ENCODE measurements around the gene CD82. TPM values are rescaled to one million over a fixed set of nuclear protein-coding genes. Genes with fewer than 3 reads are reported as not detected.

Gene CD82
- total and polyA plus RNA-seq, 4 donors: 21.6 to 54.4 (median 40.2) TPM

DNA sequence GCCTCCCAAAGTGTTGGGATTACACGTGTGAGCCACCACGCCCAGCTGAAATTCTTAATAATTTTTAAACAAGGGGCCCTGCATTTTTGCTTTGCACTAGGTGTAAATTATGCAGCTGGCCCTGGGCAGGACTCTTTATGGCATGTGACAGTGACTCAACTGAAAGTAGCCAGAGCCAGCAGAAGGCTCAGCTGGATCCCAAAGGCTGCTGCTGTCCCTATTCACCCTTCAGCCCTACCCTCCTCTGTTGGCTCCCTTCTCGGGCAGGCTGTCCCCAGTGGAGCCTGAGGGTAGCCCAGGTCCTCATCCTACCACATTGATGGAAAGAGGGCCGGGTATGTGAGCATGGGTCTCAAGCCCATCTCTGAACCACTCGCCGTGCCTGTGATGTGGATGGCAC is 45.6 kb downstream of the CD82 start:
- DNase-seq (ENCODE audit: low read depth in 4 of 6, low spot score in 6 of 6): no peak
- Histone ChIP-seq H3K27me3 (ENCODE audit: control insufficient read depth, insufficient read depth, low read length) (no peaks in the 10 kb centered on the region), H3K4me1 (ENCODE audit: control insufficient read depth, insufficient read depth, low read length) (peaks cover 36% of the 10 kb centered on the region), H3K36me3 (ENCODE audit: control insufficient read depth, insufficient read depth, low read length) (peaks cover 19% of the 10 kb centered on the region), H3K9me3 (ENCODE audit: control insufficient read depth, insufficient read depth, low read length) (no peaks in the 10 kb centered on the region), H3K27ac (ENCODE audit: low read depth, low read length) (no peak overlapping the region), H3K4me3 (ENCODE audit: low read depth, low read length) (no peak overlapping the region)
- WGBS (ENCODE audit: insufficient coverage): 83% methylated on average over 5 of the region's 6 CpGs

DNA sequence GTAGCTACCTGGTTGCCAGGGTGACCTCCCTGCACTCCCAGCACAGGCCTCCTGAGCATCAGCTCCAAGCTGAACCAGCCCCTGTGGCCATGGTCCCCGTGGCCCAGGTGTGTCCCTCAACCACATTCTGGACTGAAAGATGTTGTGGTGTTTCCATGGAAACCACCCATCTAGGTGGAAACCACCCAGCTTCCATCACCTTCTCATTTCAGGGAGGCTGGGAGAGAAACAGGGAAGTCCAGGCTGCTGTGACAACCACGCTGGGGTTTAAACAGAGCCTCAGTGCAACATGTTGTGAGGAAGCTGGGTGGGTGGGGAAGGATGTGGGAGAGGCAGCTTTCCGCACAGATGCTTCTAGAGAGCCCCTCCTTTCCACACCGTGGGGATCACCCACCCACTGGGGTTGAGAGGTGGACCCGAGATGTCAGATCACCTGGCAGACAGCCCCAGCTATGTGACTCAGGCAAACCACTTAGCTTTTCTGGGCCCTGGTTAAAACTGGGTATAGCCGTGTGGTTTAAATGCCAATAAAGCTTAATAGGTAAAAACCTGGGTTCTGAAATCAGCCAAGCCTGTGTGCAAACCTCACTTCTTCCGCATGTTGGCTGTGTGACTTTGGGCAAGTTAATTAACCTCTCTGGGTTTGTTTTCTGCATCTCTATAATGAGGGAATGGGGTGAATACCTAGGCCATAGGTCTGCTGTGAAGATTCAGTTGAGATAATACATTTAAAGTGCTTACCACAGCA is 46.4 kb downstream of the CD82 start:
- DNase-seq (ENCODE audit: low read depth in 4 of 6, low spot score in 6 of 6): no peak
- Histone ChIP-seq H3K4me3 (ENCODE audit: low read depth, low read length) (no peak overlapping the region), H3K9me3 (ENCODE audit: control insufficient read depth, insufficient read depth, low read length) (no peaks in the 10 kb centered on the region), H3K27me3 (ENCODE audit: control insufficient read depth, insufficient read depth, low read length) (no peaks in the 10 kb centered on the region), H3K36me3 (ENCODE audit: control insufficient read depth, insufficient read depth, low read length) (peaks cover 18% of the 10 kb centered on the region), H3K27ac (ENCODE audit: low read depth, low read length) (no peak overlapping the region), H3K4me1 (ENCODE audit: control insufficient read depth, insufficient read depth, low read length) (peaks cover 42% of the 10 kb centered on the region)
- WGBS (ENCODE audit: insufficient coverage): 83% methylated on average over 3 of the region's 7 CpGs

DNA sequence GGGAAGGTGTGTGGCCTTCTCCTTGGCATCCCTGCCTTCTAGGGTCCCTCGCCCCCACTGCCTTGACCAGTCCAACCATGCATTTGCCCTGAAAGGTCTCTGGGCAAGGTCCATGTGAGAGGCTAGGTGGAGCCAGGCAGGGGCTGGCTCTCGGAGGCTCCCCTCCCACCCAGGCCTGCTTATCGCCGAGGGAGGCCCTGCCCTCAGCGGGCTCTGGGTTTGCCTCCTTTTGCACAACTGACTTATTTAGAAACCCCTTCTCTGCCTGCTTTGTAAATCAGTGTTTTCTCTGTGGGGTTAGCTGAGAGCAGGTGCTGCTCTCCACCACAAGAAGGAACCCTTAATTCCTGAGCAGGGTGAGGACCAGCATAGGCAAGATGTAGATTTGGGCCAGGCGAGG is 47.7 kb downstream of the CD82 start:
- DNase-seq (ENCODE audit: low read depth in 4 of 6, low spot score in 6 of 6): no peak
- no peaks in the 10 kb centered on the region for H3K27me3 ChIP-seq (ENCODE audit: control insufficient read depth, insufficient read depth, low read length)
- H3K27ac ChIP-seq (ENCODE audit: low read depth, low read length): no peak overlapping the region
- no peak overlapping the region for H3K4me3 ChIP-seq (ENCODE audit: low read depth, low read length)
- H3K9me3 ChIP-seq (ENCODE audit: control insufficient read depth, insufficient read depth, low read length): no peaks in the 10 kb centered on the region
- peaks cover 40% of the 10 kb centered on the region for H3K4me1 ChIP-seq (ENCODE audit: control insufficient read depth, insufficient read depth, low read length)
- peaks cover 22% of the 10 kb centered on the region for H3K36me3 ChIP-seq (ENCODE audit: control insufficient read depth, insufficient read depth, low read length)
- 90% methylated on average over 3 of the region's 6 CpGs for WGBS (ENCODE audit: insufficient coverage)

DNA sequence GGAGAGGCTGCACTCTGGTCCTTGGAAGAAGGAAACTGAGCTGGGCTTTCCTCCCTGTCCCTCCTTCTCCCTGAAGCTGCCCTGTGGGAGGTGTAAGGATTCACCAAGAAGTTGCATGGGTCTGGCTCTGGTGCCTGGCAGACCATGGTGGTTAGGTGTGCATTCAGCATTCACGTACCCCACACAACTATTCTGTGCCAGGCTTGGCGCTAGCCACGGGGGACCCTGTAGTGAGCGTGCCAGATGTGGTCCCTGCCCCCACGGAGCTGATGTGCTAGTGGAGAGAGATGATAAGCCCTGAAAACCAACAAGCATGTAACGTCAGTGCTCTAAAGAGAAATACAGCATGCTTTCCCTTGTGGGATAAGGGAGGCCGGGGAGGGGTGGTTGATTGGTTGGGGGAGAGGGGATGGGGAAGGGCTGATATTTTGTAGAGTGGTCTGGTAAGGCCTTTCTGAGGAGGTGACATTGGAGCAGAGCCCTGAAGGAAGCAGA is 48.9 kb downstream of the CD82 start:
- Histone ChIP-seq H3K4me3 (ENCODE audit: low read depth, low read length) (no peak overlapping the region), H3K9me3 (ENCODE audit: control insufficient read depth, insufficient read depth, low read length) (no peaks in the 10 kb centered on the region), H3K36me3 (ENCODE audit: control insufficient read depth, insufficient read depth, low read length) (peaks cover 27% of the 10 kb centered on the region), H3K4me1 (ENCODE audit: control insufficient read depth, insufficient read depth, low read length) (peaks cover 30% of the 10 kb centered on the region), H3K27ac (ENCODE audit: low read depth, low read length) (no peak overlapping the region), H3K27me3 (ENCODE audit: control insufficient read depth, insufficient read depth, low read length) (no peaks in the 10 kb centered on the region)
- 63% methylated on average over 5 of the region's 7 CpGs for WGBS (ENCODE audit: insufficient coverage)
- no peak for DNase-seq (ENCODE audit: low read depth in 4 of 6, low spot score in 6 of 6)

DNA sequence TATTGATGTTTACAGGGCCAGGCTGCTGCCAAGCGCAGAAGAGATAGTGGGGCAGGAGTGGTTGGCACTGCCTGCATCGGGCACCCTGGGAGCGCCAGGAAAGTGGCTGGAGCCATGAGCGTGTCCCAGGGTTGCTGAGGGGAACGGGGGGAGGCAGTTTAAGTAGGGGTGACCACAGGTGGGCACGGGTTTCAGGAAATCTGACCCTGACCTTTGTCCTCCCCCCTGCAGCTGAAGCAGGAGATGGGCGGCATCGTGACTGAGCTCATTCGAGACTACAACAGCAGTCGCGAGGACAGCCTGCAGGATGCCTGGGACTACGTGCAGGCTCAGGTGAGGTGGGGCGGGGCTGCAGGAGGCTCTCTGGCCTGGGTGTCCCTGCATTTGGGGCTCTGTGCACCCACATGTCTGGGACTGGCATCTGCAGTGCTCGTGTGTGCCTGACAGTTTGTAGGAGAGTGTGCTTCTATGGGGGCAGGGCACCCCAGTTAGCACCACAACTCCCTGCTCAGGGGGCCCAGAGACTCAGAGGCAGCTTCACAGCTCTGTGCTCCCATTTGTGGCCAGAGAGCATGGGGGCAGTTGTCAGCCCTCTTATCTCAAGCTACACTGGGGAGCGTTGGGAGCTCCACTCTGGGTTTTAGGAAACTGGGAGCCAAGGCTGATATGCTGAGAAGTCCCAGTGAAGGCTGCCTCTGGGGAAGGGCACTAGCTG is 49.7 kb downstream of the CD82 start:
- Histone ChIP-seq H3K27ac (ENCODE audit: low read depth, low read length) (no peak overlapping the region), H3K36me3 (ENCODE audit: control insufficient read depth, insufficient read depth, low read length) (peaks cover 28% of the 10 kb centered on the region), H3K4me3 (ENCODE audit: low read depth, low read length) (no peak overlapping the region), H3K4me1 (ENCODE audit: control insufficient read depth, insufficient read depth, low read length) (peaks cover 26% of the 10 kb centered on the region), H3K9me3 (ENCODE audit: control insufficient read depth, insufficient read depth, low read length) (no peaks in the 10 kb centered on the region), H3K27me3 (ENCODE audit: control insufficient read depth, insufficient read depth, low read length) (no peaks in the 10 kb centered on the region)
- no peak for DNase-seq (ENCODE audit: low read depth in 4 of 6, low spot score in 6 of 6)
- WGBS (ENCODE audit: insufficient coverage): 62% methylated on average over 15 of the region's 15 CpGs

DNA sequence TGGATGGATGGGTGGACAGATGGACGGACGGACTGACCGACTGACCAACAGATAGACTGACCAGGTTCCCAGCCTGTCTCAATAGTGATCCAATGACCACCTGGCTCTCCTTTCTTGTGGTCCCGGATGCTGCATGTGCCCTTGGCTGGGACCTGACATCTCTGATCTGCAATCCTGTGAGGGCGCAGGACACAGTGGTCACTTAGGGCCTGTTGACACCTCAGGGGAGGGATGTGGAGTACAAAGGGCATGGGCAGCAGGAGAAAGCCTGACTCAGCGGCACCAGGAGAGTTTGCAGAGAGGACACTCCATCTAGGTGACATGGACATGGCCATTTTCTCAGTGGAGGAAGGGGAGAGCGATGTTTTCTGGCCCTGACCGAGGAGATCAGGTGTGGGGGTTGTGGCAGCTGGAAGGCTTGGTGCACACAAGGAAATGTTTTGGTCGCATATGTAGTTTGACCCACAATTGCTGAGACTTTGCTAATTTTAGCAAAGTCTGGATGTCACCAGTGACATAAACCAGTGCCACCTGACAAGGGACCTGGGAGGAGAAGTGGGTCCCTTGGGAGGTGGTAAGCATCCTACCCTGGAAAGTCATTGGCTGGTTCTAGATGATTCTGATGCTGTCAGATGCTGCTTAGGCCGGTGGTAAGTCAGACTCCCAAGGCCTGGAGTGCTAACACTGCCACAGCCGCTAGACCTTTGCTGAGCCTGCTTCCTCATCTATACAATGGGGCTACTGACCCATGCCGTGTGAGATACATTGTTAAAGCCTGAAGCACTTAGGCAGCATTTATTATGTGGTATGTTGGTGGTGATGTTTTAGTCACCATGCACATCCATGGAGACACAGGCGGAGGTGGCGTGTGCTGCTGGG is 50.7 kb downstream of the CD82 start:
- H3K9me3 ChIP-seq (ENCODE audit: control insufficient read depth, insufficient read depth, low read length): no peaks in the 10 kb centered on the region
- H3K4me1 ChIP-seq (ENCODE audit: control insufficient read depth, insufficient read depth, low read length): peaks cover 30% of the 10 kb centered on the region
- no peak for DNase-seq (ENCODE audit: low read depth in 4 of 6, low spot score in 6 of 6)
- no peak overlapping the region for H3K27ac ChIP-seq (ENCODE audit: low read depth, low read length)
- no peak overlapping the region for H3K4me3 ChIP-seq (ENCODE audit: low read depth, low read length)
- peaks cover 30% of the 10 kb centered on the region for H3K36me3 ChIP-seq (ENCODE audit: control insufficient read depth, insufficient read depth, low read length)
- WGBS (ENCODE audit: insufficient coverage): 92% methylated on average over 12 of the region's 14 CpGs
- H3K27me3 ChIP-seq (ENCODE audit: control insufficient read depth, insufficient read depth, low read length): no peaks in the 10 kb centered on the region

DNA sequence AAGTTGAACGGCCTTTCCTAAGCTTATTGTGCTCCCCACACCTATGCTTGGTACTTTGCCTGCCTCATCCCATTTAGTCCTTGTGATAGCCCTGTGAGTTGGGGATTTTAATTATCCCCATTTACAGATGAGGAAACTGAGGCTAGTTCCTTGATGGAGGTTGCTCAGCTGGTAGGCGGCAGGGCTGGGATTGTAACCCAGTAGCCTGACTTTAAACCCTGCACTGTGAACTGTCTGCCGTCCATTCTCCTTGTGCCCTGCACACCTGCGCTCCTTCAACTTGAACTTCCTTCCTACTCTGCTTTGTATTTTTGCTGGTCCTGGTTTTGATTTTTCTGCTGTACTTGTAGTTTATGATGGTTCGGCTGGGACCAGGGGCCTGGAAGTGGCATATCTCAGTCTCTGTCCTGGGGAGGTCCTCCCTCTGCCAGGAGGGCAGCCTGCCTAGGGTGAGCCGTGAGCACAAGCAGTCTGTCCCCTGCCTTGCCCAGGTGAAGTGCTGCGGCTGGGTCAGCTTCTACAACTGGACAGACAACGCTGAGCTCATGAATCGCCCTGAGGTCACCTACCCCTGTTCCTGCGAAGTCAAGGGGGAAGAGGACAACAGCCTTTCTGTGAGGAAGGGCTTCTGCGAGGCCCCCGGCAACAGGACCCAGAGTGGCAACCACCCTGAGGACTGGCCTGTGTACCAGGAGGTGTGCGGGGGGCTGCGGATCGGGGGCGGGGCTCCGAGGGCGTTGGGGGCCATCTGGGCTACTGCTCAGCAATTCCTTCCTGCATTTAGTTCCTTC is 52.4 kb downstream of the CD82 start:
- H3K4me3 ChIP-seq (ENCODE audit: low read depth, low read length): no peak overlapping the region
- WGBS (ENCODE audit: insufficient coverage): 83% methylated on average over 13 of the region's 18 CpGs
- peaks cover 32% of the 10 kb centered on the region for H3K36me3 ChIP-seq (ENCODE audit: control insufficient read depth, insufficient read depth, low read length)
- no peaks in the 10 kb centered on the region for H3K27me3 ChIP-seq (ENCODE audit: control insufficient read depth, insufficient read depth, low read length)
- H3K27ac ChIP-seq (ENCODE audit: low read depth, low read length): no peak overlapping the region
- H3K4me1 ChIP-seq (ENCODE audit: control insufficient read depth, insufficient read depth, low read length): peaks cover 30% of the 10 kb centered on the region
- DNase-seq (ENCODE audit: low read depth in 4 of 6, low spot score in 6 of 6): no peak
- no peaks in the 10 kb centered on the region for H3K9me3 ChIP-seq (ENCODE audit: control insufficient read depth, insufficient read depth, low read length)

DNA sequence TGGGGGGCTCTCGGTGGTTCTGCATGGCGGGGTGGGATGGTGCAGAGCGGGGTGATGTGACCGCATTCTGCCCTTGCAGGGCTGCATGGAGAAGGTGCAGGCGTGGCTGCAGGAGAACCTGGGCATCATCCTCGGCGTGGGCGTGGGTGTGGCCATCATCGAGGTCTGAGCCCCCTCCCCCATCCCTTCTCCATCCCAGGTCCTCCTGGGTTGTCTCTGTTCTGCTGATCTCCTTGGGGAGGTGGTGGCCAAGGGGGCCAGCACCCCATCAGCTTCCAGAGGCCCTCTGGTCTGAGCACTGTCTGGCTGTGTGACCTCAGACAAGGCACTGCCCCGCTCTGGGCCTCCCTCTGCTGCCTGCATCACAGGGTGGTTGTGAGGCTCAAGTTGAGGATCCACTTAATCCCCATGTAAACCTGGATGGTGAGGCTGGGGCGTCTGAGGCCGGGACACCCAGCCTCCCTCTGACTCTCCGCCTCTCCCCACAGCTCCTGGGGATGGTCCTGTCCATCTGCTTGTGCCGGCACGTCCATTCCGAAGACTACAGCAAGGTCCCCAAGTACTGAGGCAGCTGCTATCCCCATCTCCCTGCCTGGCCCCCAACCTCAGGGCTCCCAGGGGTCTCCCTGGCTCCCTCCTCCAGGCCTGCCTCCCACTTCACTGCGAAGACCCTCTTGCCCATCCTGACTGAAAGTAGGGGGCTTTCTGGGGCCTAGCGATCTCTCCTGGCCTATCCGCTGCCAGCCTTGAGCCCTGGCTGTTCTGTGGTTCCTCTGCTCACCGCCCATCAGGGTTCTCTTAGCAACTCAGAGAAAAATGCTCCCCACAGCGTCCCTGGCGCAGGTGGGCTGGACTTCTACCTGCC is 53.3 kb downstream of the CD82 start:
- no peak for DNase-seq (ENCODE audit: low read depth in 4 of 6, low spot score in 6 of 6)
- H3K27me3 ChIP-seq (ENCODE audit: control insufficient read depth, insufficient read depth, low read length): no peaks in the 10 kb centered on the region
- H3K4me3 ChIP-seq (ENCODE audit: low read depth, low read length): no peak overlapping the region
- H3K27ac ChIP-seq (ENCODE audit: low read depth, low read length): no peak overlapping the region
- H3K9me3 ChIP-seq (ENCODE audit: control insufficient read depth, insufficient read depth, low read length): no peaks in the 10 kb centered on the region
- peaks cover 33% of the 10 kb centered on the region for H3K36me3 ChIP-seq (ENCODE audit: control insufficient read depth, insufficient read depth, low read length)
- H3K4me1 ChIP-seq (ENCODE audit: control insufficient read depth, insufficient read depth, low read length): peaks cover 33% of the 10 kb centered on the region
- WGBS (ENCODE audit: insufficient coverage): 98% methylated on average over 15 of the region's 22 CpGs

Measured in spinal cord (tissue), 10 donors.